HG03565 (cell line): ENCODE measurements around the gene MYT1.

Experiments used
- ATAC-seq: cut with Tn5 transposase; IDR thresholded peaks from one replicate; pipeline ENCODE4 v1.9.1; 2021; ENCODE audit warnings: mild to moderate bottlenecking, moderate library complexity; ENCODE audit not compliant: unreplicated experiment

The MYT1 gene

GRCh38 chr20:64211874-64212658, 47.8 kb downstream of the MYT1 start:
- ATAC-seq: no peak

- ATAC-seq: no peak
These were observed 48.5 kb downstream of the MYT1 start for GRCh38 chr20:64212755-64213154.

- no peak for ATAC-seq
These were observed 49.9 kb downstream of the MYT1 start for GRCh38 chr20:64214113-64214512.

GRCh38 chr20:64214952-64215351, 50.7 kb downstream of the MYT1 start:
- ATAC-seq: no peak

- ATAC-seq: no peak
These were observed 51.8 kb downstream of the MYT1 start for GRCh38 chr20:64216036-64216435.

GRCh38 chr20:64216910-64217309, 52.7 kb downstream of the MYT1 start:
- ATAC-seq: no peak

GRCh38 chr20:64217539-64218221, 53.4 kb downstream of the MYT1 start:
- ATAC-seq: no peak

- no peak for ATAC-seq
These were observed 55.0 kb downstream of the MYT1 start for GRCh38 chr20:64219202-64219601.

GRCh38 chr20:64219730-64220129, 55.5 kb downstream of the MYT1 start:
- ATAC-seq: no peak

GRCh38 chr20:64220420-64220819, 56.2 kb downstream of the MYT1 start:
- ATAC-seq: no peak

GRCh38 chr20:64220891-64221527, 56.8 kb downstream of the MYT1 start:
- no peak for ATAC-seq

- no peak for ATAC-seq
These were observed 58.1 kb downstream of the MYT1 start for GRCh38 chr20:64222291-64222735.

- no peak for ATAC-seq
These were observed 58.7 kb downstream of the MYT1 start for GRCh38 chr20:64222851-64223525.

- no peak for ATAC-seq
These were observed 59.3 kb downstream of the MYT1 start for GRCh38 chr20:64223526-64224067.

- no peak for ATAC-seq
These were observed 60.3 kb downstream of the MYT1 start for GRCh38 chr20:64224351-64225170.

- no peak for ATAC-seq
These were observed 60.9 kb downstream of the MYT1 start for GRCh38 chr20:64225171-64225595.

GRCh38 chr20:64225828-64226598, 61.8 kb downstream of the MYT1 start:
- no peak for ATAC-seq

GRCh38 chr20:64226686-64227580, 62.7 kb downstream of the MYT1 start:
- ATAC-seq: no peak
